ENCODE results near the gene YJEFN3. TPM values are rescaled to one million over a fixed set of nuclear protein-coding genes. Genes with fewer than 3 reads are reported as not detected.
A peak's percentile ranks its signal among the peaks of the same experiment; 100 is the strongest.

YJEFN3 gene
- total RNA-seq, 1 donor from 2014 or later, result 2.1 TPM

- Histone ChIP-seq H3K27me3 (ENCODE audit: control insufficient read depth, insufficient read depth, low read length) (no peaks in the 10 kb centered on the region), H3K4me3 (ENCODE audit: low read depth, low read length) (no peak overlapping the region), H3K36me3 (ENCODE audit: control insufficient read depth, insufficient read depth, low read length) (no peaks in the 10 kb centered on the region)
- no peak for DNase-seq (ENCODE audit: low read depth)
- TF ChIP-seq, protein P1, sequence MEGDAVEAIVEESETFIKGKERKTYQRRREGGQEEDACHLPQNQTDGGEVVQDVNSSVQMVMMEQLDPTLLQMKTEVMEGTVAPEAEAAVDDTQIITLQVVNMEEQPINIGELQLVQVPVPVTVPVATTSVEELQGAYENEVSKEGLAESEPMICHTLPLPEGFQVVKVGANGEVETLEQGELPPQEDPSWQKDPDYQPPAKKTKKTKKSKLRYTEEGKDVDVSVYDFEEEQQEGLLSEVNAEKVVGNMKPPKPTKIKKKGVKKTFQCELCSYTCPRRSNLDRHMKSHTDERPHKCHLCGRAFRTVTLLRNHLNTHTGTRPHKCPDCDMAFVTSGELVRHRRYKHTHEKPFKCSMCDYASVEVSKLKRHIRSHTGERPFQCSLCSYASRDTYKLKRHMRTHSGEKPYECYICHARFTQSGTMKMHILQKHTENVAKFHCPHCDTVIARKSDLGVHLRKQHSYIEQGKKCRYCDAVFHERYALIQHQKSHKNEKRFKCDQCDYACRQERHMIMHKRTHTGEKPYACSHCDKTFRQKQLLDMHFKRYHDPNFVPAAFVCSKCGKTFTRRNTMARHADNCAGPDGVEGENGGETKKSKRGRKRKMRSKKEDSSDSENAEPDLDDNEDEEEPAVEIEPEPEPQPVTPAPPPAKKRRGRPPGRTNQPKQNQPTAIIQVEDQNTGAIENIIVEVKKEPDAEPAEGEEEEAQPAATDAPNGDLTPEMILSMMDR (IDR thresholded peaks at IDR 0.05; ENCODE audit: insufficient read depth, low read length, poor library complexity, severe bottlenecking), result no peak
Measured at GRCh38 chr19:19486343-19487076, 42.2 kb upstream of the YJEFN3 start.

GRCh38 chr19:19487077-19487949 is 41.4 kb upstream of the YJEFN3 start:
- TF ChIP-seq, protein P1 (IDR thresholded peaks at IDR 0.05; ENCODE audit: insufficient read depth, low read length, poor library complexity, severe bottlenecking), result no peak
- no peak for DNase-seq (ENCODE audit: low read depth)
- no peaks in the 10 kb centered on the region for H3K27me3 ChIP-seq (ENCODE audit: control insufficient read depth, insufficient read depth, low read length)
- H3K36me3 ChIP-seq (ENCODE audit: control insufficient read depth, insufficient read depth, low read length), result no peaks in the 10 kb centered on the region
- no peak overlapping the region for H3K4me3 ChIP-seq (ENCODE audit: low read depth, low read length)

GRCh38 chr19:19487950-19488874 is 40.5 kb upstream of the YJEFN3 start:
- DNase-seq (ENCODE audit: low read depth), result no peak
- no peak overlapping the region for H3K4me3 ChIP-seq (ENCODE audit: low read depth, low read length)
- no peaks in the 10 kb centered on the region for H3K27me3 ChIP-seq (ENCODE audit: control insufficient read depth, insufficient read depth, low read length)
- no peaks in the 10 kb centered on the region for H3K36me3 ChIP-seq (ENCODE audit: control insufficient read depth, insufficient read depth, low read length)
- TF ChIP-seq, protein P1 (IDR thresholded peaks at IDR 0.05; ENCODE audit: insufficient read depth, low read length, poor library complexity, severe bottlenecking), result no peak

DNA sequence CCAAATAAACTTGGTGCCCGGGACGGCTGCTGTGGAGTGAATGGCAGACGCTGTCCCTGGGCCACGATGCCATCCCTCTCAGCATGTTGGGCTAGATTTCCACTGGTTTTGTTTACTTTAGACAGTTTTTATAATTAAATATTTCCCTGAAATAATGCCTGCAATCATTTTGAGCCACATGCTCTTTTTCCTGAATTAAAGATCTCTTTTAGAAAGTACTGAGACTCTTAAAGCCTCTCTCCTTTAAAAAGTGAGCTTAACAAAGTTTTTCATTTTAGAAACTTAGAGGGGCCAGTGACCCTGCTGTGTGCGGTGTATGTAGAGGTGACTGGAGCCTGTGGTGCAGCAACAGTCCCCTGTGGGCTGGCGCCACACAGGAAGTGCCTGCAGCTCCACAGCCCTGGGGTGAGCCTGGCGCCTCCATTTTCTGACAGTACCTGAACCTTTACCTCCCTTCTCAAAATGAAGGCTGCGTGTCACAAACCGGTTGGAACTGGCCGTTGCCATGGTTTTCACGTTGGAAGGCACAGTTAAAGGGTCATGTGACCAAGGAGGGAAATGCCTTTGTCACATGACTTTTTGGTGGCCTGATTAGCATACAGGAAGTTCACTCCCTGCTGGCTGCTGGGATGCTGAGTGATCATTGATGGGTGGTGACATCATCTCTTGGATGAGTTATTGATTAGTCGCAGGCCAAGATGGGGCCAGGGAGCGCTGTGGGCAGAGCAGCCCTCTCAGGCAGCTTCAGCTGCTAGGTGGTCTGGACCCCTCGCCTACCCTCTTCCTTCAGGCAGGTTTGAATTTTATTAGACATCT is 39.6 kb upstream of the YJEFN3 start:
- no peak overlapping the region for H3K4me3 ChIP-seq (ENCODE audit: low read depth, low read length)
- TF ChIP-seq, protein P1 (IDR thresholded peaks at IDR 0.05; ENCODE audit: insufficient read depth, low read length, poor library complexity, severe bottlenecking), result no peak
- no peaks in the 10 kb centered on the region for H3K36me3 ChIP-seq (ENCODE audit: control insufficient read depth, insufficient read depth, low read length)
- no peaks in the 10 kb centered on the region for H3K27me3 ChIP-seq (ENCODE audit: control insufficient read depth, insufficient read depth, low read length)
- DNase-seq (ENCODE audit: low read depth), result peak; percentile 93

DNA sequence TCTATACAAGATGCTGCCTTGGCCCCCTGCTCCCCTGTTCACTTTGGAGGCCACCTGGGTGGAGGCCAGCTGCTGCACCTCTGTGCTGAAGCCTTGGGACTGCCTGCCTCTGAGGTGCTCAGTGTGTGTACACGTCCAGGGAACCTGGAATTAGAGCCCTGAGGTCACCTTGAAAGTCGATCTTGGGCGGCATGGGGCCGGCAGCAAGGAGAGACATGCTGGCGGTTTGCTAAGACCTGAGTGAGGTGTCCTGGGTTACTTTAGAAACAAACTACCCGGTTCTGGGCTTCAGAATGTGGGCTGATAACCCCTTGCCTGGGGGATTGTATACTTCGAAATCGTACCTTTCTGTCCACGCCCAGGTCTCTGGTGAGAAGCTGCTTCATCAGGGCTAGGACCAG is 38.9 kb upstream of the YJEFN3 start:
- peaks cover 3% of the 10 kb centered on the region for H3K36me3 ChIP-seq (ENCODE audit: control insufficient read depth, insufficient read depth, low read length)
- no peak overlapping the region for H3K4me3 ChIP-seq (ENCODE audit: low read depth, low read length)
- no peaks in the 10 kb centered on the region for H3K27me3 ChIP-seq (ENCODE audit: control insufficient read depth, insufficient read depth, low read length)
- TF ChIP-seq, protein P1 (IDR thresholded peaks at IDR 0.05; ENCODE audit: insufficient read depth, low read length, poor library complexity, severe bottlenecking), result no peak
- no peak for DNase-seq (ENCODE audit: low read depth)

All from kidney epithelial cell (primary cell).